Large intestine (tissue), 12 donors: ENCODE data around the gene FAM118B. TPM values are rescaled to one million over a fixed set of nuclear protein-coding genes. Genes with fewer than 3 reads are reported as not detected.

Experiments used
- DNase-seq, 2 donors: peaks; one replicate each; pipeline versions ENCODE4 v3.0.0 to v3.0.0-alpha.2; 2013
- H3K27ac ChIP-seq: one replicate; pipeline ENCODE4 v1.5.1; 2013; ENCODE audit warnings: low read length
- H3K27me3 ChIP-seq: 2 replicates; pipeline ENCODE4 v1.6.1; 2013; ENCODE audit warnings: low read length; ENCODE audit not compliant: control insufficient read depth, insufficient read depth
- H3K36me3 ChIP-seq: 2 replicates; pipeline ENCODE4 v1.6.1; 2013; ENCODE audit warnings: low read length; ENCODE audit not compliant: control insufficient read depth, insufficient read depth
- H3K4me1 ChIP-seq: one replicate; pipeline ENCODE4 v1.6.1; 2013; ENCODE audit warnings: low read length; ENCODE audit not compliant: control insufficient read depth, insufficient read depth
- H3K4me3 ChIP-seq: one replicate; pipeline ENCODE4 v1.5.1; 2013; ENCODE audit warnings: low read length
- H3K9me3 ChIP-seq: one replicate; pipeline ENCODE4 v1.6.1; 2013; ENCODE audit warnings: mild to moderate bottlenecking, low read depth, low read length, moderate library complexity; ENCODE audit not compliant: control insufficient read depth
- WGBS: methylation state at CpG from one replicate; pipeline ENCODE4 v1.1.5; 2013; ENCODE audit warnings: low lambda C conversion rate; ENCODE audit not compliant: insufficient coverage; 5-methylcytosine and 5-hydroxymethylcytosine counted together
- long read RNA-seq, 11 donors: transcript quantifications; one replicate each; lab custom pipeline, GENCODE V29; 2026
- polyA plus RNA-seq: library from polyadenylated mRNA; unstranded; fragments of 120-200 nt; gene quantifications from one replicate; pipeline ENCODE4 v1.2.1, GENCODE V29; 2013

The FAM118B gene
- 26.8 TPM for polyA plus RNA-seq
- long read RNA-seq, donor 1, partial matches to known transcripts = 7 of 25 reads
- long read RNA-seq, donor 1, other reads (novel, unspliced or antisense) = 14 of 25 reads
- long read RNA-seq, donor 2, transcript FAM118B-209 (9 exons, 2,402 nt) = major isoform, 9 of 76 reads
- long read RNA-seq, donor 2, partial matches to known transcripts = 24 of 76 reads
- long read RNA-seq, donor 2, other reads (novel, unspliced or antisense) = 42 of 76 reads
- long read RNA-seq, donor 3 = 0 reads
- long read RNA-seq, donor 4, partial matches to known transcripts = 0 of 1 reads
- long read RNA-seq, donor 4, other reads (novel, unspliced or antisense) = 0 of 1 reads
- long read RNA-seq, donor 5, partial matches to known transcripts = 11 of 16 reads
- long read RNA-seq, donor 5, other reads (novel, unspliced or antisense) = 0 of 16 reads
- long read RNA-seq, donor 6, partial matches to known transcripts = 0 of 4 reads
- long read RNA-seq, donor 6, other reads (novel, unspliced or antisense) = 0 of 4 reads
- long read RNA-seq, donor 7, partial matches to known transcripts = 18 of 25 reads
- long read RNA-seq, donor 7, other reads (novel, unspliced or antisense) = 5 of 25 reads
- long read RNA-seq, donor 8, partial matches to known transcripts = 45 of 73 reads
- long read RNA-seq, donor 8, other reads (novel, unspliced or antisense) = 23 of 73 reads
- long read RNA-seq, donor 9, transcript FAM118B-209 (9 exons, 2,402 nt) = major isoform, 8 of 54 reads
- long read RNA-seq, donor 9, partial matches to known transcripts = 36 of 54 reads
- long read RNA-seq, donor 9, other reads (novel, unspliced or antisense) = 9 of 54 reads
- long read RNA-seq, donor 10, transcript FAM118B-209 (9 exons, 2,402 nt) = major isoform, 6 of 39 reads
- long read RNA-seq, donor 10, partial matches to known transcripts = 25 of 39 reads
- long read RNA-seq, donor 10, other reads (novel, unspliced or antisense) = 7 of 39 reads
- long read RNA-seq, donor 11, transcript FAM118B-209 (9 exons, 2,402 nt) = major isoform, 7 of 8 reads
- long read RNA-seq, donor 11, partial matches to known transcripts = 0 of 8 reads
- long read RNA-seq, donor 11, other reads (novel, unspliced or antisense) = 0 of 8 reads

GRCh38 chr11:126211236-126212088 is at the start of gene FAM118B, which contains the start of gene RPUSD4:
Gene FAM118B, plus strand, starts transcription at chr11:126211782. Its CDS starts 23,220 bp downstream, at chr11:126235002.
Gene RPUSD4, minus strand, starts transcription at chr11:126211650. Its CDS starts 12 bp downstream, at chr11:126211638.
- H3K27ac ChIP-seq = peak within 1 kb of the TSS; percentile 47
- no peaks in the 10 kb centered on the region for H3K27me3 ChIP-seq
- H3K4me1 ChIP-seq = peaks cover 15% of the 10 kb centered on the region
- peaks cover 25% of the 10 kb centered on the region for H3K36me3 ChIP-seq
- DNase-seq = peak; percentile 95 to 97
- peak within 1 kb of the TSS; percentile 93 for H3K4me3 ChIP-seq
- H3K9me3 ChIP-seq = no peaks in the 10 kb centered on the region
- WGBS = no CpG with 5 or more reads among the region's 62 CpGs

GRCh38 chr11:126162306-126163030 is 49.1 kb upstream of the FAM118B start:
- Histone ChIP-seq H3K4me1 (peaks cover 76% of the 10 kb centered on the region), H3K4me3 (no peak overlapping the region), H3K36me3 (no peaks in the 10 kb centered on the region), H3K27ac (peak overlapping the region; percentile 54), H3K9me3 (peaks cover 3% of the 10 kb centered on the region), H3K27me3 (no peaks in the 10 kb centered on the region)
- no peak for DNase-seq
- WGBS = no CpG with 5 or more reads among the region's 14 CpGs

DNA sequence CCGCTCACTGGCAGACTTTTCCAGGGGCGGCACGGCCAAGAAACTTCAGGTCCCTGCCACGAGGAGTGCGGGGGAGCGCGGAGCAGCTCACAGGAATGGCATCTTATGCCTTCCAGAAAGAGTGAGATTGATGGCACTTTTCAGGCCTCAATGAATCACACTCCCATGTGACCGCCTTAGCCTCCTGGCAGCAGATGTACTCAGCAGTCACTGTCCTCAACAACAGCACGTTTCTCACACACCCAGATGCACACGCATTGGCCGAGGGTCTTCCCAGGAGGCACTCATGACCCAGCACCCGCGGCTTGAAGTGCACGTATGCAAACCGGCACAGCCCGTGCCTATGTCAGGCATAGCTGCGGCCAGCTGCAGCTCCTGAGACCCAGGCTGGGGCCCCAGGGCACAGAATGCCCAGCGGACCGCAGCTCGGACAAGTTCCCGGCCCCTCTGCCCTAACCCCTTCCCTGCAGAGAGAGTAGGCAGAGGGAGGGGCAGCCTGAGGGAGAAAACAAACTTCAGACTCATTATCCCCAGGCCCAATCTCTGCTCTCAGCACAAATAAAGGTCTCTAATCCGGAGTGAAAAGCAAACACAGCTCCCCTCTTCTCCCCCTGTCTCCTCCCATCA is 48.4 kb upstream of the FAM118B start:
- peaks cover 3% of the 10 kb centered on the region for H3K9me3 ChIP-seq
- no peaks in the 10 kb centered on the region for H3K27me3 ChIP-seq
- H3K4me3 ChIP-seq = no peak overlapping the region
- H3K4me1 ChIP-seq = peaks cover 69% of the 10 kb centered on the region
- peak; percentile 81 to 85 for DNase-seq
- H3K36me3 ChIP-seq = no peaks in the 10 kb centered on the region
- H3K27ac ChIP-seq = peak overlapping the region; percentile 54
- no CpG with 5 or more reads among the region's 22 CpGs for WGBS

GRCh38 chr11:126163779-126164178 is 47.8 kb upstream of the FAM118B start:
- no peaks in the 10 kb centered on the region for H3K27me3 ChIP-seq
- no CpG with 5 or more reads among the region's 9 CpGs for WGBS
- no peak for DNase-seq
- no peaks in the 10 kb centered on the region for H3K36me3 ChIP-seq
- no peak overlapping the region for H3K4me3 ChIP-seq
- peaks cover 3% of the 10 kb centered on the region for H3K9me3 ChIP-seq
- H3K4me1 ChIP-seq = peaks cover 63% of the 10 kb centered on the region
- H3K27ac ChIP-seq = peak overlapping the region; percentile 54

DNA sequence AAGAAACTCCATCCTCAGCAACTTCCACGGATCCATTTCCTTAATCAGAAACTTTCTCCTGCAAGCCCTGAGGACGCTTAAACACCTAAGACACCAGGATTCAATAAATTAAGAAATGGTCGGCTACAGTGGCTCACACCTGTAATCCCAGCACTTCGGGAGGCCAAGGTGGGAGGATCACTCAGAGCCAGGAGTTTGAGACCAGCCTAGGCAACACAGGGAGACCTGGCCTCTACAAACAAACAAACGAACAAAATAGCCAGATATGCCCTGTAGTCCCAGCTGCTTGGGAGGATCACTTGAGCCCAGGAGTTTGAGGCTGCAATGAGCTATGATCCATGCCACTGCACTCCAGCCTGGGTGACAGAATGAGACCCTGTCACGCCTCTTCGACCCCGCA is 46.8 kb upstream of the FAM118B start:
- H3K4me3 ChIP-seq = no peak overlapping the region
- H3K27me3 ChIP-seq = no peaks in the 10 kb centered on the region
- no peaks in the 10 kb centered on the region for H3K36me3 ChIP-seq
- WGBS = no CpG with 5 or more reads among the region's 8 CpGs
- peaks cover 3% of the 10 kb centered on the region for H3K9me3 ChIP-seq
- peak overlapping the region; percentile 75 for H3K27ac ChIP-seq
- peaks cover 53% of the 10 kb centered on the region for H3K4me1 ChIP-seq
- no peak for DNase-seq

- Histone ChIP-seq H3K9me3 (peaks cover 3% of the 10 kb centered on the region), H3K4me3 (no peak overlapping the region), H3K27me3 (no peaks in the 10 kb centered on the region), H3K4me1 (peaks cover 48% of the 10 kb centered on the region), H3K27ac (peak overlapping the region; percentile 75), H3K36me3 (no peaks in the 10 kb centered on the region)
- DNase-seq = peak; percentile 60 to 84
- no CpG with 5 or more reads among the region's 9 CpGs for WGBS
Measured at GRCh38 chr11:126165311-126165720, 46.3 kb upstream of the FAM118B start.

DNA sequence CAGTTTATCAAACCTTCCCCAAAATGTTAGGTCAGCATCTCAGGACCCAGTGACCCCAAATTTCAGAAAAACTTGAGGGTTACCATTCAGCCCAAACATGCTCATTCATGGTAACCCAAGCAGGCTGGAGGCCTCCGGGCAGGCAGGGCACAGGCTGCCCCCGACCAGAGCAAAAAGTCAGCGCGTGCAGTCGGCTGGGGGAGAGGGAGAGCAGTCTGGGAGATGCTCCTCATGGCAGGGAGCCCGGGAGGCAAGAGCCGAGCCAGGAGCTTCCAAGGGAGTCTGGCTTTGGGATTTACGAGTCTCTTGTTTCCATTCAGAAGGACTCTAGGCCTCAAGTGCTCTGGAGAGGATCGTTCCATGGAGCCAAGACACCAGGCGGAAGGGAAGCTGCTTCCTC is 45.8 kb upstream of the FAM118B start:
- Histone ChIP-seq H3K4me3 (no peak overlapping the region), H3K4me1 (peaks cover 43% of the 10 kb centered on the region)
- WGBS = no CpG with 5 or more reads among the region's 10 CpGs

DNA sequence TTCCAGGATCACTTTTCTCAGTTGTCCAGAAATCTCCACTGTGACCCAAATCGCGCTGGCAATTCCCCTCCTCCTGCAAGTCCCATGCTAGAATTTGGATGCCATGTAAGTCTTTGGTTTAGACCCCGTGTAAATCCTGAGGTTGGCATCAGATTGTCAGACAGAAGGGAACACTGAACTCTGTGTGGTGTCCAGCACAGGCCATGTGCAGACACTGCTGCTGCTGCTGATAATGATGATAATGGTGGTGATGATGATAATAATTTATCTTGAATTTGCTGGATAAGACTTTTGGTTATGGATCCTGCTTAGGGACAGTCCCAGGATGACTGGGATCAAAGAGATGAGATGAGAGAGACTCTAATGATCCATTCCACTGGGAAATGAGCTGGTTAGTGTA is 45.2 kb upstream of the FAM118B start:
- Histone ChIP-seq H3K9me3 (peaks cover 3% of the 10 kb centered on the region), H3K27me3 (no peaks in the 10 kb centered on the region), H3K27ac (no peak overlapping the region), H3K4me3 (no peak overlapping the region), H3K4me1 (peaks cover 38% of the 10 kb centered on the region), H3K36me3 (no peaks in the 10 kb centered on the region)
- no CpG with 5 or more reads among the region's 3 CpGs for WGBS
- no peak for DNase-seq

More for the DNA sequence above, 45.8 kb upstream of the FAM118B start:
- peaks cover 3% of the 10 kb centered on the region for H3K9me3 ChIP-seq
- H3K27ac ChIP-seq = peak overlapping the region; percentile 75
- no peaks in the 10 kb centered on the region for H3K27me3 ChIP-seq
- DNase-seq = no peak
- no peaks in the 10 kb centered on the region for H3K36me3 ChIP-seq

DNA sequence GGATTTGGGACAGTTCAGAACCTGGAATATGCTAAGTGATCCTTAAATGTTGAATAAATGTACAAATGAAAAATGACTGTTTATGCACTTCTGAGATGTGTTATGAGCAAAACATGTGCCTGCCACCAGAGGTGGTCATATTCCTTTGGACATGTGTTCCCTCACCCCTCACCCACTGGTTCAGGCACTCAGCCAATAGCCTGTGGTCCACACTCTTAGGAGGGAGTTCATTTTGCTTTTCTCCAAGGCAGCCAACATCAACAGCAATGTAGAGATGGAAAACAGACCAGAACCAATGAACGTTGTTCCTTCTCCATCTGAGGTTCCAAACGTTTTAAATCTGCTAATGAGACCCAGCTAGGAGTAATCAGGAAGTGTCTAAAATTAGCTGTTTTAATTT is 44.1 kb upstream of the FAM118B start:
- peaks cover 3% of the 10 kb centered on the region for H3K9me3 ChIP-seq
- peaks cover 35% of the 10 kb centered on the region for H3K4me1 ChIP-seq
- H3K27me3 ChIP-seq = no peaks in the 10 kb centered on the region
- no peaks in the 10 kb centered on the region for H3K36me3 ChIP-seq
- no peak overlapping the region for H3K4me3 ChIP-seq
- no peak for DNase-seq
- no CpG with 5 or more reads among the region's 2 CpGs for WGBS
- no peak overlapping the region for H3K27ac ChIP-seq
